HepG2 (cell line): ENCODE data around the gene HSCB. TPM values are rescaled to one million over a fixed set of nuclear protein-coding genes. Genes with fewer than 3 reads are reported as not detected.
A peak's percentile ranks its signal among the peaks of the same experiment; 100 is the strongest.

Experiments
- ELF1 ChIP-seq: sonication (generic); formaldehyde crosslinking; IDR thresholded peaks from 2 replicates; pipeline ENCODE4 v1.4.0; 2020; ENCODE audit warnings: missing genetic modification reagents
- FOXO1 ChIP-seq: sonication (generic); formaldehyde crosslinking; IDR thresholded peaks from 2 replicates; pipeline ENCODE4 v1.4.0; 2020; ENCODE audit warnings: missing genetic modification reagents
- NPAS2 ChIP-seq: sonication (generic); formaldehyde crosslinking; IDR thresholded peaks from 2 replicates; pipeline ENCODE4 v1.8.0; 2022; ENCODE audit warnings: mild to moderate bottlenecking, missing genetic modification reagents, borderline replicate concordance
- PBX3 ChIP-seq: sonication (generic); formaldehyde crosslinking; IDR thresholded peaks from 2 replicates; pipeline ENCODE4 v1.8.1; 2023; ENCODE audit warnings: missing genetic modification reagents, inconsistent platforms, borderline replicate concordance
- REL ChIP-seq: sonication (generic); formaldehyde crosslinking; conservative IDR thresholded peaks from 2 replicates; pipeline ENCODE4 v1.8.0; 2022; ENCODE audit warnings: mild to moderate bottlenecking, missing genetic modification reagents, moderate library complexity
- SP140L ChIP-seq: sonication (generic); formaldehyde crosslinking; IDR thresholded peaks from 2 replicates; pipeline ENCODE4 v1.4.0; 2020; ENCODE audit warnings: missing genetic modification reagents, borderline replicate concordance
- TEAD3 ChIP-seq: optimal IDR thresholded peaks from 2 replicates; pipeline ENCODE3; 2016; ENCODE audit warnings: borderline replicate concordance
- ZC3H13 ChIP-seq: sonication (generic); formaldehyde crosslinking; IDR thresholded peaks from 2 replicates; pipeline ENCODE4 v1.8.1; 2023; ENCODE audit warnings: mild to moderate bottlenecking, missing genetic modification reagents, moderate library complexity
- ZNF275 ChIP-seq: sonication (generic); formaldehyde crosslinking; IDR thresholded peaks from 2 replicates; pipeline ENCODE4 v1.8.0; 2022; ENCODE audit warnings: missing genetic modification reagents, mild to moderate bottlenecking, inconsistent platforms, borderline replicate concordance
- ZNF33B ChIP-seq: sonication (generic); formaldehyde crosslinking; IDR thresholded peaks from 2 replicates; pipeline ENCODE4 v1.5.1; 2020; ENCODE audit warnings: mild to moderate bottlenecking, missing genetic modification reagents
- ZNF432 ChIP-seq: sonication (generic); formaldehyde crosslinking; IDR thresholded peaks from 2 replicates; pipeline ENCODE4 v1.5.0; 2020; ENCODE audit warnings: missing genetic modification reagents, mild to moderate bottlenecking, borderline replicate concordance
- ZNF451 ChIP-seq: sonication (generic); formaldehyde crosslinking; IDR thresholded peaks from 2 replicates; pipeline ENCODE4 v1.5.0; 2020; ENCODE audit warnings: mild to moderate bottlenecking, missing genetic modification reagents
- ZNF549 ChIP-seq: sonication (generic); formaldehyde crosslinking; IDR thresholded peaks from 2 replicates; pipeline ENCODE4 v1.5.0; 2020; ENCODE audit warnings: missing genetic modification reagents
- ZNF564 ChIP-seq: sonication (generic); formaldehyde crosslinking; IDR thresholded peaks from 2 replicates; pipeline ENCODE4 v1.8.1; 2023; ENCODE audit warnings: mild to moderate bottlenecking, missing genetic modification reagents
- ZNF710 ChIP-seq: sonication (generic); formaldehyde crosslinking; IDR thresholded peaks from 2 replicates; pipeline ENCODE4 v1.5.0; 2020; ENCODE audit warnings: mild to moderate bottlenecking, missing genetic modification reagents, borderline replicate concordance
- polyA plus RNA-seq, 8 experiments: library from polyadenylated mRNA; depleted of rRNA in 3 of 8; stranded (reverse) in 7 of 8; unstranded in 1 of 8; fragments of >200 nt; fragmentation: Illumina TruSeq in 4 of 8; extraction: Trizol in 4 of 8; gene quantifications; 2 replicates each; pipeline versions ENCODE4 v1.2.1 to v1.2.3, GENCODE V29; 2011 to 2016; ENCODE audit warnings: low read depth in 4 of 8, missing spikeins in 1 of 8, mixed read lengths in 1 of 8; ENCODE audit not compliant: insufficient read depth in 1 of 8
- total RNA-seq, 5 experiments: library from RNA; depleted of rRNA; stranded (reverse); fragments of >200 nt; fragmentation: Illumina TruSeq; extraction: Trizol; gene quantifications; 2 replicates each; pipeline ENCODE4 v1.2.3, GENCODE V29; 2016; ENCODE audit warnings: low read depth in 1 of 5
- TF ChIP-seq, protein P1 (sequence below): IDR thresholded peaks from 2 replicates; pipeline ENCODE4 v1.6.1; 2016; ENCODE audit warnings: missing biosample characterization, missing genetic modification reagents, low read depth
- TF ChIP-seq, protein P2 (sequence below), 2 experiments: sonication (generic) in 1 of 2; formaldehyde crosslinking in 1 of 2; IDR thresholded peaks; 2 replicates each; pipeline versions ENCODE4 v1.4.0 to v1.6.1; 2018 to 2020; ENCODE audit warnings: missing genetic modification reagents in 2 of 2, borderline replicate concordance in 1 of 2, low read depth in 1 of 2, mild to moderate bottlenecking in 1 of 2, missing biosample characterization in 1 of 2

HSCB gene
- total and polyA plus RNA-seq, 2 of the 13 experiments (the other 11 are each of a cell fraction or from before 2014, with no cell fraction given) = 15.4 to 20.9 TPM

DNA sequence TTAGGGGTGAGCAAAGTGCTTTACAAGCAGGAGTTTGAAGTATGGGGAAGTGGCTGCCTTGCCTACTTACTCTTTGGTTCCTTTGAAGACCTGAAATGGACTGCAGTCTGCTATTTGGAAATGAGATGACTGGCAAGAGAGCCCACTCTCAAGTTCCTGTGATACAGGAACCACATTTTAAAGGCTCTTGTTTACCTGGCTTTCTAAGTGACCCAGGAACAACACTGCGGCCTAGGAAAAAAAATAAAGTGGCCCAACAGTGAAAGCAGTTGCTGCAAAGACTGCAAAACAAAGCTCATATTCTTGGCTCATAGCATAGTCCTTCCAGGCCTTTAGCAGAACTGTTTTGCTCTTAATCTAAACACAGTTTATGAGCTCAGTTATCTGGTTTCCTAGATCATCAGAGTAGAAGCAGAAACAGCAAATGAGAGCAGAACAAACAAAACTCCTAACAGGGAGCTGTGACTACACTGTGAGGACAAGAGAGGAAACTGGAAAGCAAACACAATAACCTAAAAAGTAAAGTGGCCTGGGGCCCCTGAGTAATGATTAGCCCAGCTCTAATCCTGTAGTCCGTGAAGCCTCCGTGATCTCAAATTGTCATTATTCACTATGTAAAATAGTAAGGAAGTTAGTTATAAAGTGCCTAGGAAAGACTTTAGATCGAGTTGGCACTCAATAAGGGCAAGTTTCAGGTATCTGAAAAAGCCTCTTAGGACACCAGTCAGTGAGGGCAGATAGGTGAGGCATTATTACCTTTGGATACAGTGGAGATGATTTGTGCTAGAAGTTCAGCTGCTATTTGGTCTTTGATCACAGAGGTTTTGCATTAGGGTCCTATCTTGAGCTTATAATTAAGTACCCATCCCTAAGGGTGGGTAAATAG, 42.2 kb downstream of the HSCB start (continued):
- TF ChIP-seq ZNF33B (CRISPR knock-in tag) = no peak
- peak; percentile 71 for TF ChIP-seq ELF1 (CRISPR knock-in tag)
- no peak for TF ChIP-seq ZNF549
- no peak for TF ChIP-seq SP140L (CRISPR knock-in tag)
- peak; percentile 63 for TF ChIP-seq TEAD3 (CRISPR knock-in tag)
- no peak for TF ChIP-seq ZC3H13 (CRISPR knock-in tag)
- TF ChIP-seq ZNF432 (CRISPR knock-in tag) = no peak
- no peak for TF ChIP-seq ZNF451 (CRISPR knock-in tag)
- TF ChIP-seq REL (CRISPR knock-in tag) = no peak; the same call in 1 of the 2 replicates
- TF ChIP-seq, protein P1, sequence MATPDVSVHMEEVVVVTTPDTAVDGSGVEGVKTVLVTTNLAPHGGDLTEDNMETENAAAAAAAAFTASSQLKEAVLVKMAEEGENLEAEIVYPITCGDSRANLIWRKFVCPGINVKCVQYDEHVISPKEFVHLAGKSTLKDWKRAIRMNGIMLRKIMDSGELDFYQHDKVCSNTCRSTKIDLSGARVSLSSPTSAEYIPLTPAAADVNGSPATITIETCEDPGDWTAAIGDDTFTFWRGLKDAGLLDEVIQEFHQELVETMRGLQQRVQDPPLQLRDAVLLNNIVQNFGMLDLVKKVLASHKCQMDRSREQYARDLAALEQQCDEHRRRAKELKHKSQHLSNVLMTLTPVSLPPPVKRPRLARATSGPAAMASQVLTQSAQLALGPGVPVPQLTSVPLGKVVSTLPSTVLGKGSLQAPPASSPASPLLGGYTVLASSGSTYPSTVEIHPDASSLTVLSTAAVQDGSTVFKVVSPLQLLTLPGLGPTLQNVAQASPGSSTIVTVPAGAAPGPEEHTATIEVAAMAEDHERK (CRISPR knock-in tag) = no peak
- TF ChIP-seq PBX3 (CRISPR knock-in tag) = no peak
- TF ChIP-seq ZNF275 (CRISPR knock-in tag) = no peak
- no peak for TF ChIP-seq ZNF564 (CRISPR knock-in tag)
- no peak for TF ChIP-seq NPAS2
- TF ChIP-seq FOXO1 (CRISPR knock-in tag) = peak; percentile 47
- peak; percentile 42; the same call in 1 of the 2 replicates for TF ChIP-seq ZNF710 (CRISPR knock-in tag)
- TF ChIP-seq, protein P2, sequence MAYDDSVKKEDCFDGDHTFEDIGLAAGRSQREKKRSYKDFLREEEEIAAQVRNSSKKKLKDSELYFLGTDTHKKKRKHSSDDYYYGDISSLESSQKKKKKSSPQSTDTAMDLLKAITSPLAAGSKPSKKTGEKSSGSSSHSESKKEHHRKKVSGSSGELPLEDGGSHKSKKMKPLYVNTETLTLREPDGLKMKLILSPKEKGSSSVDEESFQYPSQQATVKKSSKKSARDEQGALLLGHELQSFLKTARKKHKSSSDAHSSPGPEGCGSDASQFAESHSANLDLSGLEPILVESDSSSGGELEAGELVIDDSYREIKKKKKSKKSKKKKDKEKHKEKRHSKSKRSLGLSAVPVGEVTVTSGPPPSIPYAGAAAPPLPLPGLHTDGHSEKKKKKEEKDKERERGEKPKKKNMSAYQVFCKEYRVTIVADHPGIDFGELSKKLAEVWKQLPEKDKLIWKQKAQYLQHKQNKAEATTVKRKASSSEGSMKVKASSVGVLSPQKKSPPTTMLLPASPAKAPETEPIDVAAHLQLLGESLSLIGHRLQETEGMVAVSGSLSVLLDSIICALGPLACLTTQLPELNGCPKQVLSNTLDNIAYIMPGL (CRISPR knock-in tag; IDR thresholded peaks at IDR 0.05; ENCODE audit: borderline replicate concordance in 1 of 2, low read depth in 1 of 2) = no peak; a peak in 1 of 4 replicates
